ENCODE measurements around the gene SLCO4A1. TPM values are rescaled to one million over a fixed set of nuclear protein-coding genes. Genes with fewer than 3 reads are reported as not detected.

SLCO4A1 gene
- total RNA-seq, 1 experiment from 2014 or later: 161 TPM

GRCh38 chr20:62628691-62629090, 13.6 kb upstream of the SLCO4A1 start:
- POLR2A ChIA-PET (ENCODE audit: unreplicated experiment): interaction anchor here (0.5 to 1.2 kb wide), 5 partner anchors 13 to 177 kb away, joined by 3 to 10 read pairs (median 4); no protein-coding TSS in a partner anchor
- Histone ChIP-seq H3K36me3 (ENCODE audit: low read depth, low read length) (no peaks in the 10 kb centered on the region), H3K27me3 (ENCODE audit: low read length) (no peaks in the 10 kb centered on the region), H3K9me2 (replicated peaks; ENCODE audit: low read length) (no peaks in the 10 kb centered on the region), H3K9ac (ENCODE audit: low read length) (peak overlapping the region; percentile 82), H3F3A (ENCODE audit: low read length, unreplicated experiment) (no peaks in the 10 kb centered on the region), H3K79me2 (ENCODE audit: low read length) (peaks cover 10% of the 10 kb centered on the region), H3K27ac (ENCODE audit: low read length) (peak overlapping the region; percentile 98), H3K4me3 (ENCODE audit: low read length) (peak overlapping the region; percentile 49), H3K4me1 (ENCODE audit: insufficient read depth, low read length) (peaks cover 53% of the 10 kb centered on the region), H3K4me2 (ENCODE audit: low read length) (peak overlapping the region; percentile 82), H4K20me1 (ENCODE audit: low read length) (no peaks in the 10 kb centered on the region), H3K9me3 (ENCODE audit: low read length) (no peaks in the 10 kb centered on the region), H2AFZ (ENCODE audit: low read length) (no peak overlapping the region)
- CTCF ChIA-PET: interaction anchor here (0.6 to 1.4 kb wide), 6 partner anchors 11 to 260 kb away, joined by 3 to 5 read pairs (median 4); partner anchors contain the start of gene SLCO4A1
- BruUV-seq (replicated peaks): no TSS peak
- ATAC-seq: peak; percentile 49
- TF ChIP-seq CTCF (conservative IDR thresholded peaks at IDR 0.05; ENCODE audit: low read depth, low read length) (no peak), EZH2phosphoT487 (IDR thresholded peaks at IDR 0.05; ENCODE audit: borderline replicate concordance, low read length) (no peak), EZH2 (IDR thresholded peaks at IDR 0.05; ENCODE audit: low read length, unreplicated experiment) (no peak)
- DNase-seq: peak; percentile 96
- intact Hi-C loops (cut with micrococcal nuclease): loop anchor here (1.0 to 10.0 kb wide), 3 partner anchors 14 to 166 kb away; partner anchors contain the start of genes MRGBP and SLCO4A1

GRCh38 chr20:62629864-62630470, 12.3 kb upstream of the SLCO4A1 start:
- Histone ChIP-seq H3K4me1 (ENCODE audit: insufficient read depth, low read length) (peaks cover 42% of the 10 kb centered on the region), H2AFZ (ENCODE audit: low read length) (no peak overlapping the region), H3K9ac (ENCODE audit: low read length) (no peak overlapping the region), H4K20me1 (ENCODE audit: low read length) (no peaks in the 10 kb centered on the region), H3K9me3 (ENCODE audit: low read length) (no peaks in the 10 kb centered on the region), H3F3A (ENCODE audit: low read length, unreplicated experiment) (no peaks in the 10 kb centered on the region), H3K27me3 (ENCODE audit: low read length) (no peaks in the 10 kb centered on the region), H3K9me2 (replicated peaks; ENCODE audit: low read length) (no peaks in the 10 kb centered on the region), H3K79me2 (ENCODE audit: low read length) (peaks cover 6% of the 10 kb centered on the region; the same call in 1 of the 2 replicates), H3K36me3 (ENCODE audit: low read depth, low read length) (no peaks in the 10 kb centered on the region), H3K4me2 (ENCODE audit: low read length) (0 out of 2 replicates have a peak overlapping the region, but pooled peaks have one; percentile 0), H3K27ac (ENCODE audit: low read length) (peak overlapping the region; percentile 98), H3K4me3 (ENCODE audit: low read length) (no peak overlapping the region)
- DNase-seq: no peak
- no peak for TF ChIP-seq EZH2 (IDR thresholded peaks at IDR 0.05; ENCODE audit: low read length, unreplicated experiment)
- TF ChIP-seq EZH2phosphoT487 (IDR thresholded peaks at IDR 0.05; ENCODE audit: borderline replicate concordance, low read length): no peak
- TF ChIP-seq CTCF (conservative IDR thresholded peaks at IDR 0.05; ENCODE audit: low read depth, low read length): no peak
- ChIA-PET POLR2A (ENCODE audit: unreplicated experiment) (no interaction called here), CTCF (interaction anchor here (0.6 kb wide), 1 partner anchor 13 kb away, joined by 3 read pairs; no protein-coding TSS in a partner anchor)
- intact Hi-C loops (cut with micrococcal nuclease): loop anchor here (10.0 kb wide), 1 partner anchor 165 kb away; the partner anchor contains the start of gene MRGBP
- no peak for ATAC-seq
- BruUV-seq (replicated peaks): no TSS peak
